Vagina (tissue), 2 donors: Measurements from ENCODE around the gene OR6K2. TPM values are rescaled to one million over a fixed set of nuclear protein-coding genes. Genes with fewer than 3 reads are reported as not detected.
A peak's percentile ranks its signal among the peaks of the same experiment; 100 is the strongest.

Source experiments
- DNase-seq, 2 donors: peaks; one replicate each; pipeline ENCODE4 v3.0.0-alpha.2; 2017; ENCODE audit errors: extremely low spot score in 2 of 2
- H3K27ac ChIP-seq: fragments of 200-600 bp; sonication (generic); one replicate; pipeline ENCODE4 v1.5.1; 2019
- H3K27me3 ChIP-seq: fragments of 200-600 bp; sonication (generic); one replicate; pipeline ENCODE4 v1.5.1; 2019
- H3K36me3 ChIP-seq, 2 donors: fragments of 200-600 bp; sonication (generic); one replicate each; pipeline ENCODE4 v1.5.1; 2017 to 2019
- H3K4me1 ChIP-seq: fragments of 200-600 bp; sonication (generic); one replicate; pipeline ENCODE4 v1.5.1; 2019
- H3K4me3 ChIP-seq, 2 donors: fragments of 200-600 bp; sonication (generic); 1 replicate in 1 of 2; 2 replicates in 1 of 2; pipeline ENCODE4 v1.5.1; 2016 to 2019
- H3K9me3 ChIP-seq: fragments of 200-600 bp; sonication (generic); one replicate; pipeline ENCODE4 v1.5.1; 2019
- CTCF ChIP-seq, 3 experiments: fragments of 450-650 bp in 2 of 3; fragments of 200-600 bp in 1 of 3; sonication (generic) in 1 of 3; IDR thresholded peaks; one replicate each; pipeline ENCODE4 v1.5.1; 2017 to 2019; ENCODE audit warnings: antibody characterized with exemption in 3 of 3, mild to moderate bottlenecking in 2 of 3, moderate library complexity in 2 of 3
- POLR2A ChIP-seq, 2 donors: fragments of 450-650 bp; IDR thresholded peaks; one replicate each; pipeline ENCODE4 v1.6.1; 2017; ENCODE audit warnings: antibody characterized with exemption in 2 of 2, mild to moderate bottlenecking in 2 of 2, moderate library complexity in 2 of 2
- POLR2AphosphoS5 ChIP-seq, 2 donors: sonication (generic); formaldehyde crosslinking; IDR thresholded peaks; one replicate each; pipeline ENCODE4 v1.9.0; 2017; ENCODE audit warnings: antibody characterized with exemption in 2 of 2, mild to moderate bottlenecking in 2 of 2, low read depth in 1 of 2; ENCODE audit not compliant: insufficient read depth in 1 of 2
- intact Hi-C: fragments of 100-400 bp; cut with DNase I; formaldehyde crosslinking; loops from one replicate; pipeline ENCODE4 v1.15.1; 2023
- total RNA-seq: library from RNA; depleted of rRNA; stranded (reverse); fragments of >200 nt; gene quantifications from one replicate; pipeline ENCODE4 v1.2.3, GENCODE V29; 2016

Gene OR6K2
- total RNA-seq, 1 donor from 2014 or later: not detected

- Histone ChIP-seq H3K4me3 (no peak overlapping the region), H3K36me3 (no peaks in the 10 kb centered on the region), H3K27me3 (no peaks in the 10 kb centered on the region), H3K4me1 (no peaks in the 10 kb centered on the region), H3K9me3 (no peaks in the 10 kb centered on the region), H3K27ac (no peak overlapping the region)
- intact Hi-C loops: no loop called here
- peak in 1 of 2 donors; percentile 54 for DNase-seq
- no peak for TF ChIP-seq CTCF (IDR thresholded peaks at IDR 0.05)
- TF ChIP-seq POLR2AphosphoS5 (IDR thresholded peaks at IDR 0.05; ENCODE audit: insufficient read depth in 1 of 2, low read depth in 1 of 2): no peak
These were observed 24.0 kb upstream of the OR6K2 start for GRCh38 chr1:158724442-158724841.

- no peak for DNase-seq
- intact Hi-C loops: no loop called here
- TF ChIP-seq CTCF (IDR thresholded peaks at IDR 0.05) (no peak), POLR2A (IDR thresholded peaks at IDR 0.05) (no peak), POLR2AphosphoS5 (IDR thresholded peaks at IDR 0.05; ENCODE audit: insufficient read depth in 1 of 2, low read depth in 1 of 2) (no peak)
These were observed 20.2 kb upstream of the OR6K2 start, which contains the start of gene OR6K3 for GRCh38 chr1:158720620-158721019. Gene OR6K3, minus strand, starts transcription at chr1:158720720. Its CDS starts 2,605 bp downstream, at chr1:158718115.

GRCh38 chr1:158719664-158720063 is 19.2 kb upstream of the OR6K2 start:
- no peaks in the 10 kb centered on the region for H3K36me3 ChIP-seq
- TF ChIP-seq POLR2AphosphoS5 (IDR thresholded peaks at IDR 0.05; ENCODE audit: insufficient read depth in 1 of 2, low read depth in 1 of 2) (no peak), POLR2A (IDR thresholded peaks at IDR 0.05) (no peak), CTCF (IDR thresholded peaks at IDR 0.05) (no peak)
- no peaks in the 10 kb centered on the region for H3K9me3 ChIP-seq
- H3K27me3 ChIP-seq: no peaks in the 10 kb centered on the region
- H3K4me3 ChIP-seq: no peak overlapping the region
- no peak overlapping the region for H3K27ac ChIP-seq
- no peak for DNase-seq
- H3K4me1 ChIP-seq: no peaks in the 10 kb centered on the region
- intact Hi-C loops: no loop called here

More at GRCh38 chr1:158720620-158721019, 20.2 kb upstream of the OR6K2 start, which contains the start of gene OR6K3:
- no peak within 1 kb of the TSS for H3K27ac ChIP-seq
- H3K4me3 ChIP-seq: no peak within 1 kb of the TSS
- H3K27me3 ChIP-seq: no peaks in the 10 kb centered on the region
- H3K4me1 ChIP-seq: no peaks in the 10 kb centered on the region
- H3K9me3 ChIP-seq: no peaks in the 10 kb centered on the region
- H3K36me3 ChIP-seq: no peaks in the 10 kb centered on the region

- intact Hi-C loops: no loop called here
- no peak overlapping the region for H3K27ac ChIP-seq
- no peaks in the 10 kb centered on the region for H3K36me3 ChIP-seq
- no peaks in the 10 kb centered on the region for H3K4me1 ChIP-seq
- H3K27me3 ChIP-seq: no peaks in the 10 kb centered on the region
- H3K4me3 ChIP-seq: no peak overlapping the region
- DNase-seq: no peak
- no peaks in the 10 kb centered on the region for H3K9me3 ChIP-seq
- no peak for TF ChIP-seq POLR2AphosphoS5 (IDR thresholded peaks at IDR 0.05; ENCODE audit: insufficient read depth in 1 of 2, low read depth in 1 of 2)
These were observed 16.9 kb upstream of the OR6K2 start for GRCh38 chr1:158717344-158717743.

- DNase-seq: no peak
- Histone ChIP-seq H3K4me3 (no peak overlapping the region), H3K27me3 (no peaks in the 10 kb centered on the region), H3K27ac (no peak overlapping the region), H3K9me3 (no peaks in the 10 kb centered on the region), H3K36me3 (no peaks in the 10 kb centered on the region), H3K4me1 (no peaks in the 10 kb centered on the region)
- TF ChIP-seq CTCF (IDR thresholded peaks at IDR 0.05): no peak
- TF ChIP-seq POLR2AphosphoS5 (IDR thresholded peaks at IDR 0.05; ENCODE audit: insufficient read depth in 1 of 2, low read depth in 1 of 2): no peak
- TF ChIP-seq POLR2A (IDR thresholded peaks at IDR 0.05): no peak
- intact Hi-C loops: no loop called here
These were observed 15.9 kb upstream of the OR6K2 start for GRCh38 chr1:158716335-158716734.
